HK-2 (cell line): Measurements from ENCODE around the gene C19orf12.
A peak's percentile ranks its signal among the peaks of the same experiment; 100 is the strongest.

Experiments
- DNase-seq: peaks from one replicate; pipeline ENCODE4 v3.0.0-alpha.2; 2018; ENCODE audit not compliant: unreplicated experiment

The C19orf12 gene

DNA sequence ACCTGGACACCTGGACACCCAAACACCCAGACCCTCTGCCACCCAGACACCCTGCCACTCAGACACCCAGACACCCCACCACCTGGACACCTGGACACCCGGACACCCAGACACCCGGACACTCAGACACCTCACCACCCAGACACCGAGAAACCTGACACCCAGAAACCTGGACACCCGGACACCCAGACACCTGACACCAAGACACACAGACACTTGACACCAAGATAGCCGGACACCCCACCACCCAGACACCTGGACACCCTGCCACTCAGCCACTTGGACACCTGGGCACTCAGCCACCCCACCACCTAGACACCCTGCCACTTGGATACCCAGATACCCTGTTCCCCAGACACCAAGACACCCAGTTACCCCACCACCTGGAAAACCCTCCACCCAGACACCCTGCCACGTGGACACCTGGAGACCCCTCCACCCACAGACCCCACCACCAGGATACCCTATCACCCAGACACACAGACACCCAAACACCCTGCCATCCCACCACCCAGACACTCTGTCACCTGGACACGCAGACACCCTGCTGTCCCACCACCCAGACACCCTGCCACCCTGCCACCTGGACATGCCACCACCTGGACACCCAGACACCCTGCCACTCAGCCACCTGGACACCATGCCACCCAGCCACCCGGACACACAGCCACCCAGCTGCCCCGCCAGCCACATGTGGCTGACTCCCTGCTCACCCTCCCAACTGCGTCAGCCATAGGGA lies 17.4 kb downstream of the C19orf12 start:
- no peak for DNase-seq

DNA sequence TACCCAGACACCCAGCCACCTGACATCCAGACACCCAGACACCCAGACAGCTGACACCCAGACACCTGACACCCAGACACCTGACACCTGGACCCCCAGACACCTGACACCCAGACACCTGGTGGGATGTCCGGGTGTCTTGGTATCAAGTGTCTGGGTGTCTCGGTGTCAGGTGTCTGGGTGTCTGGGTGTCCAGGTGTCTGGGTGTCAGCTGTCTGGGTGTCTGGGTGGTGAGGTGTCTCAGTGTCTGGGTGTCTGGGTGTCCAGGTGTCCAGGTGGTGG lies 18.6 kb downstream of the C19orf12 start:
- no peak for DNase-seq

GRCh38 chr19:29695765-29696564 lies 19.1 kb downstream of the C19orf12 start:
- no peak for DNase-seq

DNA sequence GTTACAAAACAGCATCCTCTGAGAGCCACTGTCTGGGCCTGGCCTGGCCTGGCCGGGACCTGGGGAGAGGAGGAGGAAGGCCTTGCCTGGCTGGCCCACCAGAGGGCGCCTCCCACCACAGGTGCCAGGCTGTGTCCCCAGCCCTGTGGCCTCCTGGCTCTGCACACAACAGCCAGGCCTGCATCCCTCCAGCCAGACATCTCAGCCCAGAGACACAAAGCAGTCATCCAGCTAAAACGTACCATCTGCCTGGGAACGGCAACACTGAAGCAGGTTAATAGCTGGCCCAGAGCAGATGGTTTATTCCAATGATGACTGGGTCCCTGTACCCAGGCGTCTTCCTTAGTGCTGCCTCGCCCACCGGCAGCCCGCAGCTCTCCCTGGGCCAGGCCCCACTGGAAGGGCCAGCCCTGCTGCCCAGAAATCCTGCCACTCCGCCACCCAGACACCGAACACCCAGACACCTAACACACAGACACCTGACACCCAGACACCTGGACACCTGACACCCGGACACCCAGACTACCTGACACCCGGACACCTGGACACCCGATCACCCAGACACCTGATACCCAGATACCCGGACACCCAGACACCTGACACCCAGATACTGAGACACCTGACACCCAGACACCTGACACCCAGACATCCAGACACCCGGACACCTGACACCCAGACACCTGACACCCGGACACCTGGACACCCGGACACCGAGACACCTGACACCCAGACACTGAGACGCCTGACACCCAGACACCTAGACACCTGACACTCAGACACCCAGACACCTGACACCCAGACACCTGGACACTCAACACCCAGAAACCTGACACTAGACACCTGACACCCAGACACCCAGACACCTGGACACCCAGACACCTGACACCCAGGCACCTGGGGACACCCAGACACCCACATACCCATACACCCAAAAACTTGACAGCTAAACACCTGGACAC lies 20.1 kb downstream of the C19orf12 start:
- DNase-seq: peak; percentile 59

- DNase-seq: no peak
These were observed 20.9 kb downstream of the C19orf12 start for GRCh38 chr19:29694161-29694560.

DNA sequence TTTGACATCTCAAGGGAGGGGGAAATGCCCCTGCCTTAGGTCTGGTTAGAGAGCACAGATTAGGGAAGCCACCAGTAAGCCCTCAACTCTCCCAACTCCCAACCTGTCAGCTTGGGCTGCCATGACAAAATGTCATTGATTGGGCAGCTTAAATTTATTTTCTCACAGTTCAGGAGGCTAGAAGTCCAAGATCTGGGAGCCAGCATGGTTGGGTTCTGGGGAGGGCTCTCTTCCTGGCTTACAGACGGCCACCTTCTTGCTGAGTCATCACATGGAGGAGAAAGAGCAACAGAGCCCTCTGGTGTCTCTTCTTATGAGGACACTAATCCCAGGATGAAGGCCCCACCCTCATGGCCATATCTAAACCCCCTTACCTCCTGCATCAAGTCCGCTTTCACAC lies 24.2 kb downstream of the C19orf12 start:
- peak; percentile 40 for DNase-seq

GRCh38 chr19:29687897-29688728 lies 26.9 kb downstream of the C19orf12 start:
- DNase-seq: no peak

DNA sequence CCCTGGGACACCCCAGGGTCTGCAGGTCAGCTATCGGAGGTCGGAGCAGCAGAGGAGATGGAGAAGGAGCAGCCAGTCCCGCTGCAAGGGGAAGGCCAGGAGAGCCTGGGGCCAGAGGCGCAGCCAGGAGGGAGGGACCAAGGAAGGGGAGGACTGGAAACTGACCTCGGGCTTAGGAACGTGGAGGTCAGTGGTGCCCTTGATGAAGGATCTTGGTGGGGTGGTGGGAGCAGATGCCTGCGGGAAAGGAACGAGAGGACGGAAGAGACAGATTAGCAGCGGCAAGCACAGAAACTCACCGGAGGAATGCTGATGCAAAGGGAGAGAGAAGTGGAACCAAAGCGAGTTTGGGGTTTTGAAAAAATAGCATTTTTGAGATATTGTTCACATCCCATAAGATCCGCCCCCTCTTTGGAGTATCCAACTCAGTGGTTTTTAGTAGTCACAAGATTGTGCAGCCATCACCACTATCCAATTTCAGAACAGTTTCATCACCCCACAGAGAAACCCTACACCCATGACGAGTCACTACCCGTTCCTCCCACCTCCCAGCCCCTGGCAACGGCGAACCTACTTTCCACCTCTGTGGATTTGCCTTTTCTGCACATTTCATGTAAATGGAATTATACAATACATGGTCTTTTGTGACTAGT lies 27.7 kb downstream of the C19orf12 start:
- no peak for DNase-seq

- DNase-seq: no peak
These were observed 28.7 kb downstream of the C19orf12 start for GRCh38 chr19:29686285-29686805.

DNA sequence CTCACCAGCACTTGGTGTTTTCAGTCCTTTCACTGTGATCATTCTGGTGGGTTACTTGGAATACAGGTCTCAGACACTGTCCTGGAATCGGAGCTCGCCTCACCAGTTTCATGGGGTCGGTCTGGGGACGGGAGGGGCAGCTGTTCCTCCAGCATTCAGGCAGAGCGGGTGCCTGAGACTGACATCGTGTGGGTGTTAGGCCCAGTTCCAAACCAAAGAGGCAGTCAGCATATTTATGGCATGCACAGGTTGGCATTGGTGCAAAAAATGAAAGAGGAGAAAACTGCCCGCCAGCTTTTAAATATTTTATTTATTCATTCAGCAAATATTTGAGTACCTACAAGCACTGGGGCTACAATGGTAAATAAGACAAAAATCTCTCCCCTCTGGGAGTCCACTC lies 29.7 kb downstream of the C19orf12 start:
- no peak for DNase-seq

- no peak for DNase-seq
These were observed 32.1 kb downstream of the C19orf12 start for GRCh38 chr19:29683009-29683408.

DNA sequence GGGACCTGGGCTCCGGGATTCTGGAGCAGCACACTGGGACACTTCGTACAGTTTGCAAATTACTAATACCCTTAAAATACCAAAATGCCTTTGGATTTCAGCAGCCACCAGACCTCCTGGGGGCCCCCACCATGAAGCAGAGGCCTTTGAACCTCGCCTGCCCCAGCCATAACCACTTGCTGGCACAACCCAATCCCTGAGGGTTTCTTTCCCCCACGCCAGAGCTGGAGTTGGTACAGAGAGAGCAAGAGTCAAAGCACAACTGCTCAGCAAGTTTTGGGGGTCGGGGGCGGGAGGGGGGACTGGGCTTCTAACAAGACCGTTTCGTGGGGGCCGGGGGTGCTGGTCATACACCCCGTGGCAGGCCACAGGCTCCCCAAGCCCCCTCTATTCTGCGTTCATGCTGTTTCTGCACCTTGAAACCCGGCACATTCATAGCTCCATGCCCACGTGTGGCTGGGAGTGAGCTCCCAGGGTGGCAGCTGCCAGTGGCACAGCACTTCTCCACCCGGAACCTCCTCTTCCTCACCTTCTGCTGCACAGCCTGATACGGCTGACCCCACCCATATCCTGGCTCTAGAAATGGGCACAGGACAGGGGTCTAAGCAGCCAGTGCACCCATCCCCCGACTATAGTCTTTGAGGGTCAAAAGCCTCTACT lies 32.7 kb downstream of the C19orf12 start:
- DNase-seq: no peak

GRCh38 chr19:29681422-29682235 lies 33.4 kb downstream of the C19orf12 start:
- no peak for DNase-seq

DNA sequence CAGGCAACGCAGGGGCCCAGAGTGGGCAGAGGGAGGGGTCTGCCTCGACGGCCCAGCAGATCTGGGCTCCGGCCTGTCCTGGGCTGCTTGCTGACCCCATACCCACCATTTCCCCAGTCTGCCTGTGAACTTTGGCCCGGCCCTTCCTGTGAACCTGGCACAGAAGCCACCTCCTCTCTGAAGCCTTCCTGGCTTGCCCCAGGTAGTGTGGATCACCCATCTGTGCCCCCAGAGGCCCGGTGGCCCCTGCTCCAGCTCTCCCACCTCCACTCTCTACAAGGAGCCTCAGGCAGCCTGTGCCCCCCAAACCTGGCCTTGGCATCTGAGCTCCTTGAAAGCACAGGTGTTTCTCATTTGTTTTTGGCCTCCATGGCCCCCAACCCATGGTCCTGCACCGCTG lies 34.1 kb downstream of the C19orf12 start:
- no peak for DNase-seq

GRCh38 chr19:29680447-29680846 lies 34.6 kb downstream of the C19orf12 start:
- DNase-seq: no peak

GRCh38 chr19:29679598-29680210 lies 35.4 kb downstream of the C19orf12 start:
- no peak for DNase-seq

- no peak for DNase-seq
These were observed 36.5 kb downstream of the C19orf12 start for GRCh38 chr19:29678484-29679106.
